IMR-90 (cell line): ENCODE results near the gene IL1RAPL1.

Experiments used
- BHLHE40 ChIP-seq: fragments of 150-350 bp; IDR thresholded peaks from 2 replicates; pipeline ENCODE4 v1.6.1; 2016; ENCODE audit warnings: mild to moderate bottlenecking, low read depth, low read length
- CEBPB ChIP-seq: IDR thresholded peaks from 2 replicates; pipeline ENCODE4 v1.6.1; 2012; ENCODE audit warnings: low read depth, low read length, improper control_type of control experiment
- FOS ChIP-seq: fragments of 150-350 bp; IDR thresholded peaks from 2 replicates; pipeline ENCODE4 v1.6.1; 2016; ENCODE audit warnings: low read depth, low read length
- POLR2A ChIP-seq: IDR thresholded peaks from 2 replicates; pipeline ENCODE4 v1.6.1; 2012; ENCODE audit warnings: mild to moderate bottlenecking, low read depth, low read length
- RAD21 ChIP-seq: IDR thresholded peaks from 2 replicates; pipeline ENCODE4 v1.6.1; 2012; ENCODE audit warnings: low read length, improper control_type of control experiment
- TF ChIP-seq, protein P1 (sequence below): conservative IDR thresholded peaks from 2 replicates; pipeline ENCODE4 v1.5.1; 2012; ENCODE audit warnings: mild to moderate bottlenecking, low read depth, low read length, improper control_type of control experiment
- TF ChIP-seq, protein P2 (sequence below): fragments of 150-350 bp; IDR thresholded peaks from 2 replicates; pipeline ENCODE4 v1.6.1; 2017; ENCODE audit warnings: mild to moderate bottlenecking, antibody characterized with exemption, low read length, low read depth

DNA sequence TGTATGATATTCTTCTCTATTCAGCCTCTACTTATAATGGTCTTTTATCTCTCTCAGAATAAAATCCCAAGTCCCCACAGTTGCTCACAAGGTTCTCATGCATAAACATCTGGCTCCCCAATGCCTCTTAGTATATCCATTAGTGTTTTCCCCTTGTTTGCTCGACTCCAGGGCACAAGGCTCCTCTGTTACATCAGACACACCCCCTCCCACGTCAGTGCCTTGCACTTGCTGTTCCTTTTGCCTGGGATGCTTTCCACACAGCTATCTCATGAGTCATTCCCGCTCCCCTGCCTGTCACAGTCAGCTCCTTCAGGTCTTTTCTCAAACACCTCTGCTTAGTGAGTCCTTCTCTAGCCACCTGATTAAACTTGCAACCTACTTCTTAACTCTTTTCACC lies 260.2 kb downstream of the IL1RAPL1 start:
- TF ChIP-seq, protein P1, sequence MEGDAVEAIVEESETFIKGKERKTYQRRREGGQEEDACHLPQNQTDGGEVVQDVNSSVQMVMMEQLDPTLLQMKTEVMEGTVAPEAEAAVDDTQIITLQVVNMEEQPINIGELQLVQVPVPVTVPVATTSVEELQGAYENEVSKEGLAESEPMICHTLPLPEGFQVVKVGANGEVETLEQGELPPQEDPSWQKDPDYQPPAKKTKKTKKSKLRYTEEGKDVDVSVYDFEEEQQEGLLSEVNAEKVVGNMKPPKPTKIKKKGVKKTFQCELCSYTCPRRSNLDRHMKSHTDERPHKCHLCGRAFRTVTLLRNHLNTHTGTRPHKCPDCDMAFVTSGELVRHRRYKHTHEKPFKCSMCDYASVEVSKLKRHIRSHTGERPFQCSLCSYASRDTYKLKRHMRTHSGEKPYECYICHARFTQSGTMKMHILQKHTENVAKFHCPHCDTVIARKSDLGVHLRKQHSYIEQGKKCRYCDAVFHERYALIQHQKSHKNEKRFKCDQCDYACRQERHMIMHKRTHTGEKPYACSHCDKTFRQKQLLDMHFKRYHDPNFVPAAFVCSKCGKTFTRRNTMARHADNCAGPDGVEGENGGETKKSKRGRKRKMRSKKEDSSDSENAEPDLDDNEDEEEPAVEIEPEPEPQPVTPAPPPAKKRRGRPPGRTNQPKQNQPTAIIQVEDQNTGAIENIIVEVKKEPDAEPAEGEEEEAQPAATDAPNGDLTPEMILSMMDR = no peak
- TF ChIP-seq POLR2A = no peak
- TF ChIP-seq FOS = no peak
- no peak for TF ChIP-seq RAD21
- no peak for TF ChIP-seq CEBPB
- no peak for TF ChIP-seq BHLHE40
- TF ChIP-seq, protein P2, sequence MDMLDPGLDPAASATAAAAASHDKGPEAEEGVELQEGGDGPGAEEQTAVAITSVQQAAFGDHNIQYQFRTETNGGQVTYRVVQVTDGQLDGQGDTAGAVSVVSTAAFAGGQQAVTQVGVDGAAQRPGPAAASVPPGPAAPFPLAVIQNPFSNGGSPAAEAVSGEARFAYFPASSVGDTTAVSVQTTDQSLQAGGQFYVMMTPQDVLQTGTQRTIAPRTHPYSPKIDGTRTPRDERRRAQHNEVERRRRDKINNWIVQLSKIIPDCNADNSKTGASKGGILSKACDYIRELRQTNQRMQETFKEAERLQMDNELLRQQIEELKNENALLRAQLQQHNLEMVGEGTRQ = no peak
